ENCODE measurements around the gene OXCT2.

DNA sequence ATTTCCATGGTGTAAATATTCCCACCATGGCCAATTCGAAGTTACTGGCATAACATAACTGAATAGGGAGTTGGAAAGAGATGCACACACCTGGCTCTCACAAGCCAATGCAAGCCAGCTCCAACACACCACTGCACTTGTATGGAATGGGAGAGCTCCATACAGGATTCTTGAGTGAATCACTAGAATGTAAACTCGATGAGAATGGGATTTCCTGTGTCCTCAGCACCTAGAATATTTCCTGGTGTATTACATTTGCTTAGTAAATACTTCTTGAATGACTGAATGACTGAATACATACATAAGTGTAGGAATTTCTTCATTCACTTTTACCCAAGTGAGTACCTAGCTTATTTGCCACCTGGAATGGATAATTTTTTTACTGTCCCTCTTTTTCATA, 48.7 kb downstream of the OXCT2 start:
- TF ChIP-seq CTCF (IDR thresholded peaks at IDR 0.05) (no peak), POLR2A (IDR thresholded peaks at IDR 0.05) (no peak)
